Thymus (tissue), 11 donors: ENCODE results near the gene LCLAT1. TPM values are rescaled to one million over a fixed set of nuclear protein-coding genes. Genes with fewer than 3 reads are reported as not detected.

Experiments used
- DNase-seq, 9 donors: peaks; one replicate each; pipeline ENCODE4 v3.0.0-alpha.2; 2013; ENCODE audit warnings: low spot score in 9 of 9, low read depth in 6 of 9, missing footprints in 1 of 9
- H3K27ac ChIP-seq, 2 donors: one replicate each; pipeline ENCODE4 v1.5.1; 2013; ENCODE audit warnings: control low read depth in 1 of 2, low read depth in 1 of 2, low read length in 1 of 2, mild to moderate bottlenecking in 1 of 2, moderate library complexity in 1 of 2
- H3K27me3 ChIP-seq, 2 donors: one replicate each; pipeline ENCODE4 v1.5.1; 2013; ENCODE audit warnings: low read length in 1 of 2; ENCODE audit not compliant: control insufficient read depth in 2 of 2, insufficient read depth in 1 of 2
- H3K36me3 ChIP-seq, 2 donors: one replicate each; pipeline ENCODE4 v1.5.1; 2013; ENCODE audit warnings: low read length in 1 of 2, mild to moderate bottlenecking in 1 of 2, moderate library complexity in 1 of 2; ENCODE audit not compliant: control insufficient read depth in 2 of 2, insufficient read depth in 2 of 2
- H3K4me1 ChIP-seq, 2 donors: one replicate each; pipeline ENCODE4 v1.5.1; 2013; ENCODE audit warnings: low read length in 2 of 2; ENCODE audit not compliant: control insufficient read depth in 2 of 2, insufficient read depth in 2 of 2
- H3K4me3 ChIP-seq, 2 donors: one replicate each; pipeline ENCODE4 v1.5.1; 2013; ENCODE audit warnings: low read length in 2 of 2, control low read depth in 1 of 2, mild to moderate bottlenecking in 1 of 2
- H3K9me3 ChIP-seq, 2 donors: one replicate each; pipeline ENCODE4 v1.5.1; 2013; ENCODE audit warnings: low read length in 1 of 2, mild to moderate bottlenecking in 1 of 2; ENCODE audit not compliant: control insufficient read depth in 2 of 2, insufficient read depth in 1 of 2
- WGBS: extraction: QIAGEN DNeasy Blood & Tissue Kit; methylation state at CpG from one replicate; pipeline ENCODE4 v1.1.7; 2013; 5-methylcytosine and 5-hydroxymethylcytosine counted together
- polyA plus RNA-seq: library from polyadenylated mRNA; stranded (reverse); fragments of 200-250 nt; gene quantifications from one replicate; pipeline ENCODE4 v1.2.3, GENCODE V29; 2013
- total RNA-seq: library from RNA; stranded (reverse); fragments of 120-200 nt; gene quantifications from one replicate; pipeline ENCODE4 v1.2.4, GENCODE V29; 2013
- donor health status: healthy.

Gene LCLAT1
- total and polyA plus RNA-seq, 2 donors, result 5.0 to 12.9 TPM

- no peaks in the 10 kb centered on the region for H3K4me1 ChIP-seq
- H3K4me3 ChIP-seq, result no peak overlapping the region
- no peaks in the 10 kb centered on the region for H3K27me3 ChIP-seq
- H3K27ac ChIP-seq, result no peak overlapping the region
- DNase-seq, result no peak
- 97% methylated on average over 2 of the region's 2 CpGs for WGBS
- H3K36me3 ChIP-seq, result peaks cover 0 to 3% of the 10 kb centered on the region in 2 donors
- H3K9me3 ChIP-seq, result no peaks in the 10 kb centered on the region
Measured at GRCh38 chr2:30527411-30527810, 80.4 kb downstream of the LCLAT1 start.

- Histone ChIP-seq H3K36me3 (peaks cover 0 to 3% of the 10 kb centered on the region in 2 donors), H3K4me1 (no peaks in the 10 kb centered on the region), H3K27me3 (no peaks in the 10 kb centered on the region), H3K9me3 (no peaks in the 10 kb centered on the region), H3K27ac (no peak overlapping the region), H3K4me3 (no peak overlapping the region)
- DNase-seq, result no peak
- 96% methylated on average over 2 of the region's 2 CpGs for WGBS
Measured at GRCh38 chr2:30527859-30528258, 80.8 kb downstream of the LCLAT1 start.

- no peak for DNase-seq
- no peaks in the 10 kb centered on the region for H3K4me1 ChIP-seq
- H3K9me3 ChIP-seq, result no peaks in the 10 kb centered on the region
- peaks cover 11 to 12% of the 10 kb centered on the region in 2 donors for H3K36me3 ChIP-seq
- H3K27ac ChIP-seq, result no peak overlapping the region
- no peak overlapping the region for H3K4me3 ChIP-seq
- no peaks in the 10 kb centered on the region for H3K27me3 ChIP-seq
- WGBS, result 98% methylated on average over 2 of the region's 2 CpGs
Measured at GRCh38 chr2:30530346-30530745, 83.3 kb downstream of the LCLAT1 start.

GRCh38 chr2:30541680-30542079, 94.6 kb downstream of the LCLAT1 start:
- Histone ChIP-seq H3K36me3 (peaks cover 0 to 2% of the 10 kb centered on the region in 2 donors), H3K9me3 (peaks cover 0 to 7% of the 10 kb centered on the region in 2 donors), H3K4me3 (no peak overlapping the region), H3K27ac (no peak overlapping the region), H3K4me1 (no peaks in the 10 kb centered on the region), H3K27me3 (no peaks in the 10 kb centered on the region)
- DNase-seq, result peak in 5 of 9 donors; percentile 15 to 62 (median 23)
- 98% methylated on average over 1 of the region's 1 CpG for WGBS

GRCh38 chr2:30545875-30546274, 98.8 kb downstream of the LCLAT1 start:
- H3K27me3 ChIP-seq, result no peaks in the 10 kb centered on the region
- no peaks in the 10 kb centered on the region for H3K36me3 ChIP-seq
- no peaks in the 10 kb centered on the region for H3K4me1 ChIP-seq
- 94% methylated on average over 1 of the region's 1 CpG for WGBS
- DNase-seq, result no peak
- H3K4me3 ChIP-seq, result no peak overlapping the region
- H3K27ac ChIP-seq, result no peak overlapping the region
- H3K9me3 ChIP-seq, result peaks cover 0 to 2% of the 10 kb centered on the region in 2 donors

GRCh38 chr2:30548386-30548785, 101.3 kb downstream of the LCLAT1 start:
- Histone ChIP-seq H3K27me3 (no peaks in the 10 kb centered on the region), H3K36me3 (no peaks in the 10 kb centered on the region), H3K27ac (no peak overlapping the region), H3K9me3 (peaks cover 0 to 3% of the 10 kb centered on the region in 2 donors), H3K4me3 (no peak overlapping the region), H3K4me1 (no peaks in the 10 kb centered on the region)
- 98% methylated on average over 2 of the region's 2 CpGs for WGBS
- DNase-seq, result no peak

GRCh38 chr2:30549096-30549495, 102.0 kb downstream of the LCLAT1 start:
- no peak for DNase-seq
- no peaks in the 10 kb centered on the region for H3K27me3 ChIP-seq
- H3K36me3 ChIP-seq, result no peaks in the 10 kb centered on the region
- over 99% methylated on average over 2 of the region's 2 CpGs for WGBS
- H3K4me3 ChIP-seq, result no peak overlapping the region
- H3K9me3 ChIP-seq, result peaks cover 0 to 3% of the 10 kb centered on the region in 2 donors
- H3K4me1 ChIP-seq, result no peaks in the 10 kb centered on the region
- no peak overlapping the region for H3K27ac ChIP-seq

GRCh38 chr2:30559544-30560275, 112.7 kb downstream of the LCLAT1 start:
- 98% methylated on average over 1 of the region's 1 CpG for WGBS
- Histone ChIP-seq H3K9me3 (no peaks in the 10 kb centered on the region), H3K36me3 (peaks cover 0 to 4% of the 10 kb centered on the region in 2 donors), H3K4me1 (no peaks in the 10 kb centered on the region), H3K27me3 (no peaks in the 10 kb centered on the region), H3K27ac (no peak overlapping the region), H3K4me3 (no peak overlapping the region)
- DNase-seq, result no peak

- Histone ChIP-seq H3K4me1 (peaks cover 0 to 3% of the 10 kb centered on the region in 2 donors), H3K36me3 (peaks cover 0 to 4% of the 10 kb centered on the region in 2 donors), H3K4me3 (no peak overlapping the region), H3K9me3 (no peaks in the 10 kb centered on the region), H3K27me3 (no peaks in the 10 kb centered on the region), H3K27ac (no peak overlapping the region)
- WGBS, result 98% methylated on average over 1 of the region's 1 CpG
- DNase-seq, result no peak
Measured at GRCh38 chr2:30561349-30561748, 114.3 kb downstream of the LCLAT1 start.
